Measurements from ENCODE around the gene OSBPL1A. TPM values are rescaled to one million over a fixed set of nuclear protein-coding genes. Genes with fewer than 3 reads are reported as not detected.

OSBPL1A gene
- polyA plus RNA-seq, 2 donors: 10.8 to 11.6 TPM

GRCh38 chr18:24277516-24278195, 120.0 kb downstream of the OSBPL1A start:
- H3K36me3 ChIP-seq (ENCODE audit: control insufficient read depth in 2 of 2, insufficient read depth in 2 of 2, low read length in 1 of 2): no peaks in the 10 kb centered on the region
- no peaks in the 10 kb centered on the region for H3K27me3 ChIP-seq (ENCODE audit: control insufficient read depth in 1 of 2, insufficient read depth in 2 of 2, low read length in 2 of 2)
- H3K4me1 ChIP-seq (ENCODE audit: control insufficient read depth in 2 of 2, insufficient read depth in 2 of 2, low read length in 1 of 2): no peaks in the 10 kb centered on the region
- H3K4me3 ChIP-seq (ENCODE audit: low read depth in 1 of 2, low read length in 2 of 2): no peak overlapping the region
- 87 to 91% methylated on average over 4 of the region's 4 CpGs for WGBS, 2 donors
- no peaks in the 10 kb centered on the region for H3K9me3 ChIP-seq (ENCODE audit: control insufficient read depth in 2 of 2, insufficient read depth in 1 of 2, low read depth in 1 of 2, low read length in 1 of 2)
- H3K27ac ChIP-seq (ENCODE audit: low read depth in 2 of 2, low read length in 1 of 2): no peak overlapping the region

GRCh38 chr18:24276994-24277393, 120.6 kb downstream of the OSBPL1A start:
- Histone ChIP-seq H3K4me3 (ENCODE audit: low read depth in 1 of 2, low read length in 2 of 2) (no peak overlapping the region), H3K27me3 (ENCODE audit: control insufficient read depth in 1 of 2, insufficient read depth in 2 of 2, low read length in 2 of 2) (no peaks in the 10 kb centered on the region), H3K36me3 (ENCODE audit: control insufficient read depth in 2 of 2, insufficient read depth in 2 of 2, low read length in 1 of 2) (no peaks in the 10 kb centered on the region), H3K27ac (ENCODE audit: low read depth in 2 of 2, low read length in 1 of 2) (no peak overlapping the region), H3K9me3 (ENCODE audit: control insufficient read depth in 2 of 2, insufficient read depth in 1 of 2, low read depth in 1 of 2, low read length in 1 of 2) (no peaks in the 10 kb centered on the region), H3K4me1 (ENCODE audit: control insufficient read depth in 2 of 2, insufficient read depth in 2 of 2, low read length in 1 of 2) (no peaks in the 10 kb centered on the region)

- Histone ChIP-seq H3K9me3 (ENCODE audit: control insufficient read depth in 2 of 2, insufficient read depth in 1 of 2, low read depth in 1 of 2, low read length in 1 of 2) (no peaks in the 10 kb centered on the region), H3K4me3 (ENCODE audit: low read depth in 1 of 2, low read length in 2 of 2) (no peak overlapping the region), H3K4me1 (ENCODE audit: control insufficient read depth in 2 of 2, insufficient read depth in 2 of 2, low read length in 1 of 2) (no peaks in the 10 kb centered on the region), H3K27ac (ENCODE audit: low read depth in 2 of 2, low read length in 1 of 2) (no peak overlapping the region), H3K27me3 (ENCODE audit: control insufficient read depth in 1 of 2, insufficient read depth in 2 of 2, low read length in 2 of 2) (no peaks in the 10 kb centered on the region), H3K36me3 (ENCODE audit: control insufficient read depth in 2 of 2, insufficient read depth in 2 of 2, low read length in 1 of 2) (no peaks in the 10 kb centered on the region)
- 73 to 84% methylated on average over 3 of the region's 3 CpGs for WGBS, 2 donors
Measured at GRCh38 chr18:24274837-24275236, 122.8 kb downstream of the OSBPL1A start.

GRCh38 chr18:24273596-24273995, 124.0 kb downstream of the OSBPL1A start:
- H3K27me3 ChIP-seq (ENCODE audit: control insufficient read depth in 1 of 2, insufficient read depth in 2 of 2, low read length in 2 of 2): no peaks in the 10 kb centered on the region
- H3K4me1 ChIP-seq (ENCODE audit: control insufficient read depth in 2 of 2, insufficient read depth in 2 of 2, low read length in 1 of 2): no peaks in the 10 kb centered on the region
- 80 to 96% methylated on average over 2 of the region's 2 CpGs for WGBS, 2 donors
- H3K27ac ChIP-seq (ENCODE audit: low read depth in 2 of 2, low read length in 1 of 2): no peak overlapping the region
- no peaks in the 10 kb centered on the region for H3K36me3 ChIP-seq (ENCODE audit: control insufficient read depth in 2 of 2, insufficient read depth in 2 of 2, low read length in 1 of 2)
- no peak overlapping the region for H3K4me3 ChIP-seq (ENCODE audit: low read depth in 1 of 2, low read length in 2 of 2)
- H3K9me3 ChIP-seq (ENCODE audit: control insufficient read depth in 2 of 2, insufficient read depth in 1 of 2, low read depth in 1 of 2, low read length in 1 of 2): no peaks in the 10 kb centered on the region

GRCh38 chr18:24272229-24272525, 125.4 kb downstream of the OSBPL1A start:
- Histone ChIP-seq H3K9me3 (ENCODE audit: control insufficient read depth in 2 of 2, insufficient read depth in 1 of 2, low read depth in 1 of 2, low read length in 1 of 2) (no peaks in the 10 kb centered on the region), H3K4me3 (ENCODE audit: low read depth in 1 of 2, low read length in 2 of 2) (peak overlapping the region; percentile 58 to 78), H3K27me3 (ENCODE audit: control insufficient read depth in 1 of 2, insufficient read depth in 2 of 2, low read length in 2 of 2) (no peaks in the 10 kb centered on the region), H3K36me3 (ENCODE audit: control insufficient read depth in 2 of 2, insufficient read depth in 2 of 2, low read length in 1 of 2) (no peaks in the 10 kb centered on the region), H3K4me1 (ENCODE audit: control insufficient read depth in 2 of 2, insufficient read depth in 2 of 2, low read length in 1 of 2) (no peaks in the 10 kb centered on the region), H3K27ac (ENCODE audit: low read depth in 2 of 2, low read length in 1 of 2) (peak overlapping the region; percentile 89 to 94)
- 5 to 6% methylated on average over 9 of the region's 9 CpGs for WGBS, 2 donors

- H3K27me3 ChIP-seq (ENCODE audit: control insufficient read depth in 1 of 2, insufficient read depth in 2 of 2, low read length in 2 of 2): no peaks in the 10 kb centered on the region
- peak overlapping the region; percentile 89 to 94 for H3K27ac ChIP-seq (ENCODE audit: low read depth in 2 of 2, low read length in 1 of 2)
- H3K4me3 ChIP-seq (ENCODE audit: low read depth in 1 of 2, low read length in 2 of 2): peak overlapping the region; percentile 58 to 78
- 1% methylated on average over 77 to 96 of the region's 96 CpGs for whole genome bisulfite sequencing, 2 donors
- H3K36me3 ChIP-seq (ENCODE audit: control insufficient read depth in 2 of 2, insufficient read depth in 2 of 2, low read length in 1 of 2): no peaks in the 10 kb centered on the region
- H3K9me3 ChIP-seq (ENCODE audit: control insufficient read depth in 2 of 2, insufficient read depth in 1 of 2, low read depth in 1 of 2, low read length in 1 of 2): no peaks in the 10 kb centered on the region
- no peaks in the 10 kb centered on the region for H3K4me1 ChIP-seq (ENCODE audit: control insufficient read depth in 2 of 2, insufficient read depth in 2 of 2, low read length in 1 of 2)
Measured at GRCh38 chr18:24271381-24272228, 126.0 kb downstream of the OSBPL1A start.

GRCh38 chr18:24270937-24271380, 126.7 kb downstream of the OSBPL1A start:
- WGBS, 2 donors: 7 to 13% methylated on average over 9 of the region's 9 CpGs
- no peaks in the 10 kb centered on the region for H3K27me3 ChIP-seq (ENCODE audit: control insufficient read depth in 1 of 2, insufficient read depth in 2 of 2, low read length in 2 of 2)
- no peaks in the 10 kb centered on the region for H3K9me3 ChIP-seq (ENCODE audit: control insufficient read depth in 2 of 2, insufficient read depth in 1 of 2, low read depth in 1 of 2, low read length in 1 of 2)
- no peaks in the 10 kb centered on the region for H3K36me3 ChIP-seq (ENCODE audit: control insufficient read depth in 2 of 2, insufficient read depth in 2 of 2, low read length in 1 of 2)
- peak overlapping the region; percentile 89 to 94 for H3K27ac ChIP-seq (ENCODE audit: low read depth in 2 of 2, low read length in 1 of 2)
- peak overlapping the region; percentile 58 to 78 for H3K4me3 ChIP-seq (ENCODE audit: low read depth in 1 of 2, low read length in 2 of 2)
- H3K4me1 ChIP-seq (ENCODE audit: control insufficient read depth in 2 of 2, insufficient read depth in 2 of 2, low read length in 1 of 2): no peaks in the 10 kb centered on the region

- Histone ChIP-seq H3K9me3 (ENCODE audit: control insufficient read depth in 2 of 2, insufficient read depth in 1 of 2, low read depth in 1 of 2, low read length in 1 of 2) (no peaks in the 10 kb centered on the region), H3K27ac (ENCODE audit: low read depth in 2 of 2, low read length in 1 of 2) (peak overlapping the region; percentile 37 to 94), H3K4me3 (ENCODE audit: low read depth in 1 of 2, low read length in 2 of 2) (peak overlapping the region in 1 of 2 donors; percentile 58), H3K4me1 (ENCODE audit: control insufficient read depth in 2 of 2, insufficient read depth in 2 of 2, low read length in 1 of 2) (no peaks in the 10 kb centered on the region), H3K27me3 (ENCODE audit: control insufficient read depth in 1 of 2, insufficient read depth in 2 of 2, low read length in 2 of 2) (no peaks in the 10 kb centered on the region), H3K36me3 (ENCODE audit: control insufficient read depth in 2 of 2, insufficient read depth in 2 of 2, low read length in 1 of 2) (no peaks in the 10 kb centered on the region)
- WGBS, 2 donors: 18 to 22% methylated on average over 4 of the region's 4 CpGs
Measured at GRCh38 chr18:24270358-24270936, 127.2 kb downstream of the OSBPL1A start.

GRCh38 chr18:24268784-24269550, 128.7 kb downstream of the OSBPL1A start:
- H3K27ac ChIP-seq (ENCODE audit: low read depth in 2 of 2, low read length in 1 of 2): no peak overlapping the region
- no peaks in the 10 kb centered on the region for H3K36me3 ChIP-seq (ENCODE audit: control insufficient read depth in 2 of 2, insufficient read depth in 2 of 2, low read length in 1 of 2)
- no peak overlapping the region for H3K4me3 ChIP-seq (ENCODE audit: low read depth in 1 of 2, low read length in 2 of 2)
- no peaks in the 10 kb centered on the region for H3K9me3 ChIP-seq (ENCODE audit: control insufficient read depth in 2 of 2, insufficient read depth in 1 of 2, low read depth in 1 of 2, low read length in 1 of 2)
- H3K27me3 ChIP-seq (ENCODE audit: control insufficient read depth in 1 of 2, insufficient read depth in 2 of 2, low read length in 2 of 2): no peaks in the 10 kb centered on the region
- no peaks in the 10 kb centered on the region for H3K4me1 ChIP-seq (ENCODE audit: control insufficient read depth in 2 of 2, insufficient read depth in 2 of 2, low read length in 1 of 2)
- 78 to 82% methylated on average over 10 of the region's 10 CpGs for WGBS, 2 donors

Data from esophagus (tissue), 2 donors.